ENCODE data around the gene VPS11.
"Not testable (repeated sequence)": the region's sequence is repeated elsewhere in the genome, so short reads cannot be mapped to it uniquely, and the experiment has no call there.

VPS11 gene

GRCh38 chr11:119067371-119068222, at the start of gene VPS11:
Gene VPS11 (plus strand): TSS chr11:119067818. CDS start chr11:119067824, 6 bp downstream.
- peak; percentile 96 for DNase-seq (ENCODE audit: low read depth, low spot score)

GRCh38 chr11:119018074-119018938, 49.3 kb upstream of the VPS11 start, which contains the start of the genes RPS25 and TRAPPC4:
Gene RPS25 (minus strand): TSS chr11:119018343. CDS start chr11:119018284, 59 bp downstream.
Gene TRAPPC4 (plus strand): TSS chr11:119018766. CDS start chr11:119018796, 30 bp downstream.
- DNase-seq (ENCODE audit: low read depth, low spot score): peak; percentile 92

GRCh38 chr11:119019996-119020395, 47.6 kb upstream of the VPS11 start:
- DNase-seq (ENCODE audit: low read depth, low spot score): no peak

GRCh38 chr11:119021631-119022030, 46.0 kb upstream of the VPS11 start:
- no peak for DNase-seq (ENCODE audit: low read depth, low spot score)

DNA sequence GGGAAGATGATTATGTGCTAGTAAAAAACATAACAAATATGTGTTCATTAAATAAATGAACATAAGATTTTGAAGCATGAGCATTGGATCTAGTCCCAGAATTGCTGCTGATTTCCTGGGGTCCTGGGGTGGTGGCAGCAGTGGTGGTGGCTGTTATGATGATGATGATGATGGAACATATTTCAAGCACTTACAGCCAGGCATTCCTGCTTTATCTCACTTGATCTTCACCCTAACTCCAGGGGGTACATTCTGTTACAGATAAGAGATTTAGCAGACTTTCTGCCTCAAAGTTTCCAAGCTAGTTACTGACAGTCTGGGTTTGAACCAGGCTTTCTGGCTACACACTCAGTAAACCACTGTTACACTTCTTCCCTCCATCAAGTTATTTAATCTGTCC, 43.9 kb upstream of the VPS11 start:
- DNase-seq (ENCODE audit: low read depth, low spot score): no peak

- DNase-seq (ENCODE audit: low read depth, low spot score): no peak
Measured at GRCh38 chr11:119024430-119025098, 43.1 kb upstream of the VPS11 start.

GRCh38 chr11:119025099-119025473, 42.5 kb upstream of the VPS11 start:
- DNase-seq (ENCODE audit: low read depth, low spot score): no peak

DNA sequence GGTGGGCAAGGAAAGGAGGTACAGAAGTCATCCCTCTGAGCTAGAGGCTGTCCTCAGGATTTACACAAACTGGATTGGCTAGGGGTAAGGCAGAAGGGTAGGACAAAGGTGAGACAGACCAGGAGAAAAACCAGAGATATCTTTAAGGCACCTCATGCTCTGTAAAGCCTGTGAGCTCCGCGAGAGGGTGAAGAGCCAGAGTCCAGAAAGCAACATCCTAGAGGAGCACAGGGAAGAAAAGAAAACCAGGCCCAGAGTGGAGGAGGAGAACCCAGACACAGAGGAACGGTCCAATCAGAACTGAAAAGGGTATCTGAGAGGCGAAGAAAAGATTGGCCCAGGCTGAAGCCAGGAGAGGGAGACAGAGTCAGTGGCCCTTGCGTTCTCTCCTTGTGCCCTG, 42.1 kb upstream of the VPS11 start:
- no peak for DNase-seq (ENCODE audit: low read depth, low spot score)

DNA sequence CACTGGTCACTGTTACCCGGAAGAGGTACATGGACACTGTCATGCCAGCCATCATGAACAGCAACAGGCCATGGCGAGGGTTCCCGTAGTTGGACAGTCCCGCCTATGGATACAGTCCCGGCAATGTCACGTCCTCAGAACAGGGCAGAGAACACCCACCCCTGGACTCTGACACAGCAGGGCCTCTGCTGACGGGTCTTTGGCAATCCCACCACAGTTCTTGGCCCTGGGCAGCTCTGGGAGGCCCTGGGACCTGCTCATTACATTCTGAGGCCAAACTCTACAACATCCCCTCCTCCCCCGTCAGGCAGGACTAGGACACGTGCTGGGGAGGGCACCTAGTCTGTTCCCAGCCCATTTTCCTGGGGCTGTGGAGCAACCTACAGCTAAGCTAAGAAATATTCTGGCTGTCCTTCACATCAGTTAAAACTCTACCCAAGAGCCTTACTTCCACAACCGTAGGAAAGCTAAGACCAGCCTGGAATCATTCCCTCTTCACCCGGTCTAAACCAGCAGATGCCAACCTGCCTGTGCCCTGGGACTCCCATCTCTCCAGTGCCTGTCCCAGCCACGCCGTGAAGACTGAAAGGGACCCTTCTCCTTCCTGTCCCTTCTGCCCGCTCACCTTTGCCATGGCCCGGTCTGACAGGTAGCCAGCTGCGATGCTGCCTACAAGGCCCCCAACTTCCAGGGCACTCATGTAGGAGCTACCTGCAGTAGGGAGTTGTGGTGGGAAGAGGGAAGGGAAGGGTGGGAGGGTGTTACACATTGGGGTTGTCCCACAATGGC, 41.4 kb upstream of the VPS11 start:
- no peak for DNase-seq (ENCODE audit: low read depth, low spot score)

DNA sequence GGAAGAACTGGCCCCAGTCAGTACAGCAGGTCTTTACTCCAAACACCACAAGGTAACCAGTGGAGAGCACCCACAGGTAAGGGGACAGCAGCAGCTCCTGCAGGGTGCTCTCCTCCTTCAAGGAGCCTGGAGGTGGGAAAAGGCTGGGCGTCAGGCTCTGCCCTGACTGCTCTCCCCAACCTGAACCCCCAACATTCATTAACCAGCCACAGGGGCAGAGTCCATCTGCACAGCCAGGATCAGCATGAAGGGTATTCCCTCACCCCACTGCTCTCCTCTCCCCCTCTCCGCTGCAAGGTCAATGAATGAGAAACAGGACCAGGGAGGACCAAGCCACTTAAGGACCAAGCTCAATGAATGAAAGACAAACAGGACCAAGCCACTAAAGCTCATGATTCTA, 40.6 kb upstream of the VPS11 start:
- no peak for DNase-seq (ENCODE audit: low read depth, low spot score)

DNA sequence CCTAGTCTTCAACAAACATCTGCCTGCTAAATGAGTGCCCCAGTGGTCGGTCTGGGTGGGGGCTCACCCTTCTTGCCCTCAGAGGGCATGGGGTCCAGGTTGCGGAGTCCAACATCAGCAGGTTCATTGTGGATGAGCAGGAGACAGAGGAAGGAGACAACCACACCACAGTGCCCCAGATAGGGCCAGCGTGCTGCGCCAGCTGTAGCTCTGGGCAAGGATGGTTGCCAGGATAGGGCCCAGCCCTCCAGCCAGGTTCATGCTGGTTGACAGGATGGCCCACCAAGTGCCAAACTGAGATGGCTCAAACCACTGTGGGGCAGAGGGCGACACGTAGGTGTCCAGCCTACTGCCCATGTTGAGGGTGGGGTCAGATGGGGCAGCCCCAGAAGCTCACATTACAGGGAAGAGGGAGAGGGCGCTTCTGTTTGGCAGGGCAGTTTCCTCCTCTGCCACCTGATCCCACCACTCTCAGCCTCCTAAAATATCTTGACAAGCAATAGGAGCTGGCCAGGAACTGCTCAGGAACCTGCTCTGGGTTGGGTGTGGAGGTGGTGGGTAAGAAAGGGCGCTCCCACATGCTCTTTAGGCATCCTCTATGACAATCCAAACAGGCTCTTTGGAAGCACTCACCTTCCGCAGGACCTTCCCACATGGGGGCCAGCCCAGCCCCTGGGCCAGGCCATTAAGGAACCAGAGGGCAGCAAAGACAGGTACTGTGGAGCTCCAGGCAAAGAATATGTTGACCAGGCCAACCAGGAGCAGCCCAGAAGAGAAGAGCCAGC, 39.9 kb upstream of the VPS11 start:
- DNase-seq (ENCODE audit: low read depth, low spot score): no peak

- DNase-seq (ENCODE audit: low read depth, low spot score): no peak
Measured at GRCh38 chr11:119028346-119029068, 39.1 kb upstream of the VPS11 start.

DNA sequence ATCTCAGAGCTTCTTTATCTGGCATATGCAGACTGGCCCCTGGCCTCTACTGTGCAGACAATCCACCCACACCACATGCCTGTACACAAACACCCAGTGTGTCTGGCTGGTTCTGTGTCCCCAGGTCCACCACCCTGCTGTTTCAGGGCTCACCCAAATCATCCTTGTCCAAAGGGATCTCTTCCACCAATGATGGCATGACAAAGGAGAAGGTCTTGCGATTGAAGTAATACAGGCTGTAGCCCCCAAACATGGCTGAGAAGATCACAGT, 38.6 kb upstream of the VPS11 start:
- DNase-seq (ENCODE audit: low read depth, low spot score): no peak

GRCh38 chr11:119029340-119030028, 38.1 kb upstream of the VPS11 start:
- peak; percentile 30 for DNase-seq (ENCODE audit: low read depth, low spot score)

GRCh38 chr11:119030029-119030328, 37.6 kb upstream of the VPS11 start:
- no peak for DNase-seq (ENCODE audit: low read depth, low spot score)

DNA sequence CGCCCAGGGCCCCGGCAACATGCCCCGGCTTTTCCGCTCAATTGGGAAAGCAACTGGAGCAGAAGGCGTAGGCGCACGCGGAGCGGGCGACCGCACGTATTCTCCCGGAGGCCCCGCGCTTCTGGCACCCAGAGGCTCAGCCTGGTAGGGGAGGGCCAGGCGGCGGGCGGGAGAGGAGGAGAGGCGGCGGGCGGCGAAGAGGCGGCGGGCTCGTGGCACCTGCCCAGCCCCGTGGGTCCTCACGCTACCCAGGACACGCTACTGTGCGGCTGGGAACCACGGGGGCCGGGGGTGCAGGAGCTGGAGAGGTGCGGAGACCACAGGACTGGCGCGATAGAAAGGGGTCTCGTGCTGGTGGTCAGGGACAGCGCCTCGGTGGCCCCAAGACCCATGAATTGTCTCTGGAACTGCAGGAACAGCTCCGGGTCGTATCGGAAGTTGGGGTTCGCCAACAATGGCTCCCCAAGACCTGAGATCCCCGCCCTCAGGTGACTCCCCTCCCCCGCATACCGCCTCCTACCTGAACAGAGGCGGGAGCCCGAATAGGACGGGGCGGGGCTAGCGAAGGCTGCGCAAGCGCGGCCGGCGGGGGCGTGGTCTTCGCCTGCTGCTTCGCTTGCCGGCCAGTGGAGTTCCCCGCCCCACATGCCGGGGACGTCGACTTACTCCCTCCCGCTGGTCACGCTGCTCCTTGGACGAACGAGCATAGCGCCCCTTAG, 37.1 kb upstream of the VPS11 start, which contains the start of gene SLC37A4:
SLC37A4 (minus strand) TSS at position 549 of the 719 bp plus-strand sequence.
- peak; percentile 91 for DNase-seq (ENCODE audit: low read depth, low spot score)

- no peak for DNase-seq (ENCODE audit: low read depth, low spot score)
Measured at GRCh38 chr11:119031912-119032280, 35.7 kb upstream of the VPS11 start.

GRCh38 chr11:119033421-119033820, 34.2 kb upstream of the VPS11 start:
- not testable (repeated sequence) for DNase-seq (ENCODE audit: low read depth, low spot score)

GRCh38 chr11:119034813-119035212, 32.8 kb upstream of the VPS11 start:
- DNase-seq (ENCODE audit: low read depth, low spot score): no peak

Measured in activated naive CD8-positive, alpha-beta T cell treated with anti-CD3 and anti-CD28 coated beads, Interleukin-2, amount 50 U/mL, for 16 hours (primary cell).